Liver (tissue), 9 donors: ENCODE measurements around the gene JAZF1. TPM values are rescaled to one million over a fixed set of nuclear protein-coding genes. Genes with fewer than 3 reads are reported as not detected.

Experiments used
- DNase-seq: peaks from one replicate; pipeline ENCODE4 v3.0.0-alpha.2; 2017; ENCODE audit warnings: low spot score
- H3K27ac ChIP-seq, 2 donors: one replicate each; pipeline ENCODE4 v1.7.0; 2013; ENCODE audit warnings: inconsistent platforms in 2 of 2, low read length in 2 of 2, control low read depth in 1 of 2, low read depth in 1 of 2, mild to moderate bottlenecking in 1 of 2
- H3K27me3 ChIP-seq, 4 donors: one replicate each; pipeline versions ENCODE4 v1.6.1 to v1.7.0; 2013; ENCODE audit warnings: low read length in 3 of 4, inconsistent platforms in 1 of 4, mild to moderate bottlenecking in 1 of 4, moderate library complexity in 1 of 4; ENCODE audit not compliant: control insufficient read depth in 4 of 4, insufficient read depth in 4 of 4
- H3K36me3 ChIP-seq, 4 donors: one replicate each; pipeline versions ENCODE4 v1.6.1 to v1.7.0; 2013; ENCODE audit warnings: low read length in 3 of 4, mild to moderate bottlenecking in 3 of 4, low read depth in 1 of 4, moderate library complexity in 1 of 4; ENCODE audit not compliant: control insufficient read depth in 4 of 4, insufficient read depth in 3 of 4
- H3K4me1 ChIP-seq, 4 donors: one replicate each; pipeline versions ENCODE4 v1.6.1 to v1.7.0; 2013; ENCODE audit warnings: low read length in 3 of 4, mild to moderate bottlenecking in 3 of 4, moderate library complexity in 1 of 4; ENCODE audit not compliant: control insufficient read depth in 4 of 4, insufficient read depth in 4 of 4
- H3K4me3 ChIP-seq, 3 donors: one replicate each; pipeline versions ENCODE4 v1.6.1 to v1.7.0; 2013; ENCODE audit warnings: low read length in 3 of 3, control low read depth in 1 of 3, low read depth in 1 of 3, mild to moderate bottlenecking in 1 of 3
- H3K9ac ChIP-seq, 2 donors: one replicate each; pipeline ENCODE4 v1.7.0; 2013; ENCODE audit warnings: low read length in 2 of 2, mild to moderate bottlenecking in 2 of 2, moderate library complexity in 2 of 2, control low read depth in 1 of 2, low read depth in 1 of 2
- H3K9me3 ChIP-seq, 4 donors: one replicate each; pipeline versions ENCODE4 v1.6.1 to v1.7.0; 2013; ENCODE audit warnings: low read length in 3 of 4; ENCODE audit not compliant: control insufficient read depth in 4 of 4
- ATF3 ChIP-seq: IDR thresholded peaks from 2 replicates; pipeline ENCODE4 v1.6.1; 2016; ENCODE audit warnings: antibody characterized with exemption
- CTCF ChIP-seq: fragments of 150-350 bp; IDR thresholded peaks from 2 replicates; pipeline ENCODE4 v1.5.1; 2017; ENCODE audit warnings: improper control_type of control experiment, low read depth, low read length; ENCODE audit not compliant: missing input control
- EGR1 ChIP-seq, 2 donors: IDR thresholded peaks; 2 replicates each; pipeline ENCODE4 v1.6.1; 2016 to 2018; ENCODE audit warnings: antibody characterized with exemption in 2 of 2, low read depth in 2 of 2
- FOXA1 ChIP-seq: IDR thresholded peaks from 2 replicates; pipeline ENCODE4 v1.6.1; 2016; ENCODE audit warnings: antibody characterized with exemption
- FOXA2 ChIP-seq: IDR thresholded peaks from 2 replicates; pipeline ENCODE4 v1.6.1; 2016; ENCODE audit warnings: antibody characterized with exemption
- GABPA ChIP-seq, 2 donors: IDR thresholded peaks in 1 of 2; conservative IDR thresholded peaks in 1 of 2; 2 replicates each; pipeline ENCODE4 v1.6.1; 2016; ENCODE audit warnings: antibody characterized with exemption in 2 of 2, mild to moderate bottlenecking in 1 of 2, moderate library complexity in 1 of 2
- HNF4A ChIP-seq, 2 donors: conservative IDR thresholded peaks; 2 replicates each; pipeline ENCODE4 v1.6.1; 2016; ENCODE audit warnings: antibody characterized with exemption in 2 of 2, mild to moderate bottlenecking in 2 of 2
- HNF4G ChIP-seq: IDR thresholded peaks from 2 replicates; pipeline ENCODE4 v1.6.1; 2016; ENCODE audit warnings: antibody characterized with exemption
- MAX ChIP-seq: IDR thresholded peaks from 2 replicates; pipeline ENCODE4 v1.6.1; 2016; ENCODE audit warnings: antibody characterized with exemption
- NR2F2 ChIP-seq: IDR thresholded peaks from 2 replicates; pipeline ENCODE4 v1.6.1; 2016; ENCODE audit warnings: antibody characterized with exemption
- RAD21 ChIP-seq, 2 donors: IDR thresholded peaks; 2 replicates each; pipeline ENCODE4 v1.6.1; 2016; ENCODE audit warnings: antibody characterized with exemption in 2 of 2, mild to moderate bottlenecking in 2 of 2
- REST ChIP-seq: IDR thresholded peaks from 2 replicates; pipeline ENCODE4 v1.6.1; 2016; ENCODE audit warnings: antibody characterized with exemption, mild to moderate bottlenecking
- RXRA ChIP-seq, 2 donors: IDR thresholded peaks; 2 replicates each; pipeline ENCODE4 v1.6.1; 2017 to 2018; ENCODE audit warnings: antibody characterized with exemption in 2 of 2, mild to moderate bottlenecking in 1 of 2
- SP1 ChIP-seq: IDR thresholded peaks from 2 replicates; pipeline ENCODE4 v1.6.1; 2018; ENCODE audit warnings: antibody characterized with exemption, mild to moderate bottlenecking
- TAF1 ChIP-seq: conservative IDR thresholded peaks from 2 replicates; pipeline ENCODE4 v1.6.1; 2016; ENCODE audit warnings: antibody characterized with exemption, mild to moderate bottlenecking
- YY1 ChIP-seq: IDR thresholded peaks from 2 replicates; pipeline ENCODE4 v1.6.1; 2016; ENCODE audit warnings: antibody characterized with exemption, mild to moderate bottlenecking
- ZBTB33 ChIP-seq: IDR thresholded peaks from 2 replicates; pipeline ENCODE4 v1.6.1; 2016; ENCODE audit warnings: antibody characterized with exemption
- WGBS: extraction: QIAGEN DNeasy Blood & Tissue Kit; methylation state at CpG from one replicate; pipeline ENCODE4 v1.1.7; 2013; 5-methylcytosine and 5-hydroxymethylcytosine counted together
- polyA plus RNA-seq, 2 donors: library from polyadenylated mRNA; stranded (reverse) in 1 of 2; unstranded in 1 of 2; fragments of 200-250 nt in 1 of 2; fragments of >200 nt in 1 of 2; fragmentation: Nextera tagmentation in 1 of 2; extraction: Ambion mirVana in 1 of 2; gene quantifications; one replicate each; pipeline versions ENCODE4 v1.2.1 to v1.2.3, GENCODE V29; 2013 to 2015
- total RNA-seq, 2 donors: library from RNA; depleted of rRNA; stranded (reverse); fragments of >200 nt; gene quantifications; one replicate each; pipeline ENCODE4 v1.2.3, GENCODE V29; 2014
- donor health status: healthy.
- donor health status: healthy.
- donor health status: healthy.
- donor health status: healthy.
- donor health status: healthy.

JAZF1 gene
- total and polyA plus RNA-seq, 4 donors: 2.7 to 17.8 (median 4.0) TPM

GRCh38 chr7:28013019-28013418 is 167.6 kb downstream of the JAZF1 start:
- Histone ChIP-seq H3K27me3 (no peaks in the 10 kb centered on the region), H3K27ac (no peak overlapping the region), H3K9ac (no peak overlapping the region), H3K4me3 (no peak overlapping the region), H3K4me1 (peaks cover 0 to 4% (median 0%) of the 10 kb centered on the region in 4 donors), H3K9me3 (no peaks in the 10 kb centered on the region), H3K36me3 (no peaks in the 10 kb centered on the region)
- no peak for DNase-seq
- 95% methylated on average over 2 of the region's 2 CpGs for WGBS
- TF ChIP-seq NR2F2 (no peak), RXRA (IDR thresholded peaks at IDR 0.05) (peak; percentile 27 to 31)

- Histone ChIP-seq H3K27me3 (no peaks in the 10 kb centered on the region), H3K36me3 (no peaks in the 10 kb centered on the region), H3K9me3 (no peaks in the 10 kb centered on the region), H3K9ac (no peak overlapping the region), H3K4me3 (no peak overlapping the region), H3K27ac (no peak overlapping the region), H3K4me1 (peaks cover 0 to 13% (median 8%) of the 10 kb centered on the region in 4 donors)
- TF ChIP-seq YY1: no peak
- no peak for TF ChIP-seq ATF3
- no peak for TF ChIP-seq NR2F2
- TF ChIP-seq GABPA (IDR thresholded peaks at IDR 0.05 in 1 of 2, conservative IDR thresholded peaks at IDR 0.05 in 1 of 2): no peak
- no peak for TF ChIP-seq EGR1 (IDR thresholded peaks at IDR 0.05; ENCODE audit: low read depth in 2 of 2)
- TF ChIP-seq MAX: no peak
- TF ChIP-seq REST: no peak
- TF ChIP-seq SP1: no peak
- TF ChIP-seq HNF4A (conservative IDR thresholded peaks at IDR 0.05): no peak
- no peak for TF ChIP-seq ZBTB33
- no peak for TF ChIP-seq FOXA2
- TF ChIP-seq RAD21 (IDR thresholded peaks at IDR 0.05): no peak
- TF ChIP-seq FOXA1: no peak
- no peak for TF ChIP-seq CTCF
- no peak for TF ChIP-seq HNF4G
- TF ChIP-seq TAF1: no peak
- DNase-seq: no peak
- WGBS: 91% methylated on average over 2 of the region's 2 CpGs
These were observed 171.7 kb downstream of the JAZF1 start for GRCh38 chr7:28008911-28009310.
